ENCODE results near the gene ENAM. TPM values are rescaled to one million over a fixed set of nuclear protein-coding genes. Genes with fewer than 3 reads are reported as not detected.

ENAM gene
- total RNA-seq, 1 donor from 2014 or later: not detected

DNA sequence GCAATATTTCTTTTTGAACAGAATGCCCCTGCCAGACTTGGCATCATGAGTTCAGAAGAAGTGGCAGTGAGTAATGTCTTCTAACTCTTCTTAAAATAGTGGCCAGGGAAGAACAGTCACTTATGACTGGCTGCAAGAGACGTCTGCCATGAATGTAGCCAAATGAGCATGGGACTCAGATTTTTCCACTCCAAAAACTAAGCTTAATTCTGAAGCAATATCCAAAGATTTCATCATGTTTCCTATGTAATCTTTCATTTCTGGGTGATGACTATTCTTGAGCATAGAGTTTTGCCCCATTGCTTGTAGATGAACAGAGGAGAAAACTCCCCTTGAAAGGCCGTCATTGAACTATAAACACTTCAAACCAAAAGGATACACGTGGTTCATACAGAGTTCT lies 24.7 kb upstream of the ENAM start:
- TF ChIP-seq, protein P1, sequence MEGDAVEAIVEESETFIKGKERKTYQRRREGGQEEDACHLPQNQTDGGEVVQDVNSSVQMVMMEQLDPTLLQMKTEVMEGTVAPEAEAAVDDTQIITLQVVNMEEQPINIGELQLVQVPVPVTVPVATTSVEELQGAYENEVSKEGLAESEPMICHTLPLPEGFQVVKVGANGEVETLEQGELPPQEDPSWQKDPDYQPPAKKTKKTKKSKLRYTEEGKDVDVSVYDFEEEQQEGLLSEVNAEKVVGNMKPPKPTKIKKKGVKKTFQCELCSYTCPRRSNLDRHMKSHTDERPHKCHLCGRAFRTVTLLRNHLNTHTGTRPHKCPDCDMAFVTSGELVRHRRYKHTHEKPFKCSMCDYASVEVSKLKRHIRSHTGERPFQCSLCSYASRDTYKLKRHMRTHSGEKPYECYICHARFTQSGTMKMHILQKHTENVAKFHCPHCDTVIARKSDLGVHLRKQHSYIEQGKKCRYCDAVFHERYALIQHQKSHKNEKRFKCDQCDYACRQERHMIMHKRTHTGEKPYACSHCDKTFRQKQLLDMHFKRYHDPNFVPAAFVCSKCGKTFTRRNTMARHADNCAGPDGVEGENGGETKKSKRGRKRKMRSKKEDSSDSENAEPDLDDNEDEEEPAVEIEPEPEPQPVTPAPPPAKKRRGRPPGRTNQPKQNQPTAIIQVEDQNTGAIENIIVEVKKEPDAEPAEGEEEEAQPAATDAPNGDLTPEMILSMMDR (IDR thresholded peaks at IDR 0.05; ENCODE audit: unreplicated experiment): no peak
- Mint-ChIP-seq H3K9me3 (no peaks in the 10 kb centered on the region), H3K36me3 (no peaks in the 10 kb centered on the region), H3K27ac (no peak overlapping the region), H3K27me3 (ENCODE audit: low read depth) (no peaks in the 10 kb centered on the region), H3K4me1 (peaks cover 10% of the 10 kb centered on the region), H3K4me3 (no peak overlapping the region)
- no peak for DNase-seq (ENCODE audit: low spot score in 2 of 2, unreplicated experiment in 2 of 2)

- peaks cover under 1% of the 10 kb centered on the region for H3K4me1 Mint-ChIP-seq
- TF ChIP-seq, protein P1 (IDR thresholded peaks at IDR 0.05; ENCODE audit: unreplicated experiment): no peak
- no peak overlapping the region for H3K27ac Mint-ChIP-seq
- no peaks in the 10 kb centered on the region for H3K27me3 Mint-ChIP-seq (ENCODE audit: low read depth)
- H3K9me3 Mint-ChIP-seq: no peaks in the 10 kb centered on the region
- H3K4me3 Mint-ChIP-seq: no peak overlapping the region
- no peaks in the 10 kb centered on the region for H3K36me3 Mint-ChIP-seq
- DNase-seq (ENCODE audit: low spot score in 2 of 2, unreplicated experiment in 2 of 2): no peak
Observed at GRCh38 chr4:70606459-70606858, 22.1 kb upstream of the ENAM start.

- no peaks in the 10 kb centered on the region for H3K9me3 Mint-ChIP-seq
- no peak overlapping the region for H3K27ac Mint-ChIP-seq
- H3K27me3 Mint-ChIP-seq (ENCODE audit: low read depth): no peaks in the 10 kb centered on the region
- H3K4me3 Mint-ChIP-seq: no peak overlapping the region
- no peaks in the 10 kb centered on the region for H3K4me1 Mint-ChIP-seq
- no peak for DNase-seq (ENCODE audit: low spot score in 2 of 2, unreplicated experiment in 2 of 2)
- TF ChIP-seq, protein P1 (IDR thresholded peaks at IDR 0.05; ENCODE audit: unreplicated experiment): no peak
- no peaks in the 10 kb centered on the region for H3K36me3 Mint-ChIP-seq
Observed at GRCh38 chr4:70607334-70607853, 21.1 kb upstream of the ENAM start.

DNA sequence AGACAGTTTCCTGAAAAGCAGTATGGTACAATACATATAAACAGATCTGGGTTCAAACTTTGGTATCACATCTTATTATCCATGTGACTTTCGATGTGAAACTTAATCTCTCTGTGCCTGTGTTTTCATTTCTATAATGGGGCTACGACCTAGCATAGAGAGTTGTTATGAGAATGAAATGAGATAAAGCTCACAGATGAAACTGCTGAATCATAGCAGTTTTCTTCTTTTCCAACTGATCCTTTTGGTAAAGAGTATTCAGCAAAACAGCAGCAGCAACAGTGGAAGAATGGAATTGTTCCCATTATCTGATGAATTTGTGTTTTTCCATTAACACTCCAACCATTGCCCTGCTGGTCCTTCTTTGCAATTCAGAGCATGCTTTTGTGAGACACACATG lies 20.2 kb upstream of the ENAM start:
- H3K27me3 Mint-ChIP-seq (ENCODE audit: low read depth): no peaks in the 10 kb centered on the region
- H3K36me3 Mint-ChIP-seq: no peaks in the 10 kb centered on the region
- peaks cover 8% of the 10 kb centered on the region for H3K4me1 Mint-ChIP-seq
- no peak overlapping the region for H3K27ac Mint-ChIP-seq
- TF ChIP-seq, protein P1 (IDR thresholded peaks at IDR 0.05; ENCODE audit: unreplicated experiment): no peak
- no peaks in the 10 kb centered on the region for H3K9me3 Mint-ChIP-seq
- no peak overlapping the region for H3K4me3 Mint-ChIP-seq
- no peak for DNase-seq (ENCODE audit: low spot score in 2 of 2, unreplicated experiment in 2 of 2)

DNA sequence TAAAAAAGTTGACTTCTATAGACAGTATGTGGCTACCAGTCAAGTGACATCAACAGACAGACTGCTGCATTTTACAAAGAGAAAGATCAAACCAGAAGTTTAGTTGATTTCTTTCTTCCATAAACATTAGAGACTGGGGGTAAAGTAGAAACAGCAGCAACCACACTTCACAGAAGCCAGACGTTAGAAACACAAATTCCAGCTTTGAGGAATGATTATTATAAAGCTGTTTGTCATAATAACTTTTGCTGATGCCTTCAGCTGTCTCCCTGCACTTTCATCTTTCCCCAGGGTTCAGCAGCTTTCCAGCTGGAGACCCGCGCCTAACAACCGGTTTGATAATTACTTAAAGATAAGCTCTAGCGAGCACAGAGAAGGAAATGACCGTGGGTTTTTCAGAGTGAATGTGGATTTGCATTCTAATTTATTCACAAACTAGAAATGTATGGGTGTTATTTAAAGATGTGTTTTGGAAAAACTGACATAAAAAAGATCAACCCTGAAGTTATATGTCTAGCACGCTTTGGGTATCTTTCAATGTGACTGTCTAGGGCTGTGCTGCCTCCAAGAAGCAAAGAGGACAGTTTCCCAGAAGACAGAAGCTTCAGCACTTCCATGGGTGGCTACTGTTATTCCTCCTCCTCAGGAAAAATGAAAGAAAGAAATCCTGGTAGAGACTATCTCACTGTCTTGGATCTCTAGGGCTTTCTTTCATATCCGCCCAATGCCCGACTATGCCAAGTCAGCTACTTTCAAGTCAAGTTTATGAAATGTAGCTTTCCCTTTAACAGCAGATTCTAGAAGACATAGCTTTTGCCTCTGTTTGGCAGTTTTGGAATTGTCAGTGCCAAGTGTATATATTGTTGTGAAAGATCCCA lies 15.0 kb upstream of the ENAM start:
- peak overlapping the region; percentile 48 for H3K27ac Mint-ChIP-seq
- H3K36me3 Mint-ChIP-seq: no peaks in the 10 kb centered on the region
- H3K4me3 Mint-ChIP-seq: peak overlapping the region; percentile 7
- peaks cover 4% of the 10 kb centered on the region for H3K9me3 Mint-ChIP-seq
- DNase-seq (ENCODE audit: low spot score in 2 of 2, unreplicated experiment in 2 of 2): no peak
- peaks cover 19% of the 10 kb centered on the region for H3K4me1 Mint-ChIP-seq
- TF ChIP-seq, protein P1 (IDR thresholded peaks at IDR 0.05; ENCODE audit: unreplicated experiment): no peak
- peaks cover 2% of the 10 kb centered on the region for H3K27me3 Mint-ChIP-seq (ENCODE audit: low read depth)
